ENCODE data around the gene OR6B1.
A peak's percentile ranks its signal among the peaks of the same experiment; 100 is the strongest.
"Not testable (repeated sequence)": the region's sequence is repeated elsewhere in the genome, so short reads cannot be mapped to it uniquely, and the experiment has no call there.

OR6B1 gene

DNA sequence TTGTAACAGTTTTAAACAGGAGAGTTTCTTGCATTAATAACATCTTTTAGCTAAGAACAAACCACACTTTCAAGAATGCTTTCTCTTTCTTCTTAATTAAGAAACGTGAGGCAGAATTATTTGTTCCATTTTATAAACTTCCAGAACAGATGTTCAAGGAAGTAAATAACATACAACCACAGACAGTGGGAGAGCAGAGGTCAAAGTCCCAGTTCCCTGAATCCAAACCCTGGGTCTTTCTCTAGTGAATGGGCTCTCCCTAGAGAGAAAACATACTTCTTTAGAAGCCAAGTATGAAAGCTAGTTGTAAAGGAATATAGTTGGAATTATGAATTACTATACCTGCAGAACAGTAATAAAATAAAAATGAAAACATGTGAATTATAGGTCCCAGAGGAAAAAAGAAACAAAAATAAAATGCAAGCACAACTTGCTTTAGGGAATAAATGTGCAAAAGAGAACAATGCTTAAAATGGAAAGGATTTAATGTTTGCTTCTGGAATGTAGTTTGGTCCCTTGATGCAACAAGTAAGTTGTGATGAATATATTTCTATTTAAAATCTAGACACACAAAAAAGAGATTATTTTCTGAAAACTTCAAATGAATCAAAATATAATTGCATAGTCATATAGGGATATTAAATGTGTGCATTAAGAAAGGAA is 6.0 kb downstream of the OR6B1 start:
- no peak for DNase-seq

DNA sequence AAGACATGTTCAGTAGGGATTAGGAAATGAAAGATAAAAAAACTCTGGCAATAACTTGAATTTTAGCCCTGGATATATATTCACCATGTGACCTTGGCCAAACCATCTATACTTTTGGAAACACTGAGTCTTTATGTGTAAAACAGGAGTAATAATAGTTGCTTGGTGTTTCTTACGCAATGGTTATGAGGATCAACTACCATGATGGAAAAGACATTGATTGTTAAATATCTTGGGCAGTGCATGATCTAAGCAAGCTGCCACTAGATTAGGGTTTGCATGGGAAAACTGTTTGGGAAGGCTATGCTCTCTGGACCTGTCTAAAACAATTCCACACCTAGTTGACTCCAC is 6.5 kb downstream of the OR6B1 start:
- DNase-seq = no peak

DNA sequence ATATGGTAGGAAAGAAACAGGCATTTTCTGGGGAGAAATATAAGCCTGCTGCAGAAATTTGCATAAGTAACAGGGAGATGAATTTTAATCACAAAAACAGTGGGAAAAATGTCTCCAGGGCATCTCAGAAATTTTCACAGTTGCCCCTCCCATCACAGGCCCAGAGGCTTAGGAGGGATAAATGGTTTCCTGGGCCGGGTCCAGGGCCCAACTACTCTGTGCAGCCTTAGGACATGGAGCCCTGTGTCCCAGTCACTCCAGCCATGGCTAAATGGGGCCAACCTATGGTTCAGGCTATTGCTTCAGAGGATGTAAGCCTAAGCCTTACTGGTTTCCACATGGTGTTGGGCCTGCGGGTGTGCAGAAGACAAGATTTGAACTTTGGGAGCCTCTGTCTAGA is 9.2 kb downstream of the OR6B1 start:
- no peak for DNase-seq

DNA sequence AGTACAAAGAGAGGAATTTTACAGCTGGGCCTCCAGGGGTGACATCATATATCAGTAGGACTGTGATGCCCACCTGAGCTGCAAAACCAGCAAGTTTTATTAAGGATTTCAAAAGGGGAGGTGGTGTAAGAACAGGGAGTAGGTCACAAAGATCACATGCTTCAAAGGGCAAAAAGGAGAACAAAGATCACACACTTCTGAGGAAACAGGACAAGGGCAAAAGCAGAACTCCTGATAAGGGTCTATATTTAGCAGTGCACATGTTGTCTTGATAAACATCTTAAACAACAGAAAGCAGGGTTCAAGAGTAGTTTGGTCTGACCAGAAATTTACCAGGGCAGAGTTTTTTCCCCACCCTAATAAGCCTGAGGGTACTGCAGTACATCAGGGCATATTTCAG is 9.9 kb downstream of the OR6B1 start:
- DNase-seq = not testable (repeated sequence)

DNA sequence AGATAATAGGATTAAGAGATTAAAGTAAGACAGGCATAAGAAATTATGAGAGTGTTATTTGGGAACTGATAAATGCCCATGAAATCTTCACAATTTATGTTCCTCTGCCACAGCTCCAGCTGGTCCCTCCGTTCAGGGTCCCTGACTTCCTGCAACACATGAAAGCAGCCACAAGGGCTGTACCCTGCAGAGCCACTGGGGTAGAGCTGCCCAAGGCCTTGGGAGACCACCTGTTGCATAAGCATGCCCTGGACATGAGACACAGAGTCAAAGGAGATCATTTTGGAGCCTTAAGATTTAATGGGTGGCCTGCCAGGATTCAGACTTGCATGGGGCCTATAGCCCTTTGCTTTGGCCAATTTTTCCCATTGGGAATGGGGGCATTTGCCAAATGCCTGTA is 10.7 kb downstream of the OR6B1 start:
- DNase-seq = not testable (repeated sequence)

DNA sequence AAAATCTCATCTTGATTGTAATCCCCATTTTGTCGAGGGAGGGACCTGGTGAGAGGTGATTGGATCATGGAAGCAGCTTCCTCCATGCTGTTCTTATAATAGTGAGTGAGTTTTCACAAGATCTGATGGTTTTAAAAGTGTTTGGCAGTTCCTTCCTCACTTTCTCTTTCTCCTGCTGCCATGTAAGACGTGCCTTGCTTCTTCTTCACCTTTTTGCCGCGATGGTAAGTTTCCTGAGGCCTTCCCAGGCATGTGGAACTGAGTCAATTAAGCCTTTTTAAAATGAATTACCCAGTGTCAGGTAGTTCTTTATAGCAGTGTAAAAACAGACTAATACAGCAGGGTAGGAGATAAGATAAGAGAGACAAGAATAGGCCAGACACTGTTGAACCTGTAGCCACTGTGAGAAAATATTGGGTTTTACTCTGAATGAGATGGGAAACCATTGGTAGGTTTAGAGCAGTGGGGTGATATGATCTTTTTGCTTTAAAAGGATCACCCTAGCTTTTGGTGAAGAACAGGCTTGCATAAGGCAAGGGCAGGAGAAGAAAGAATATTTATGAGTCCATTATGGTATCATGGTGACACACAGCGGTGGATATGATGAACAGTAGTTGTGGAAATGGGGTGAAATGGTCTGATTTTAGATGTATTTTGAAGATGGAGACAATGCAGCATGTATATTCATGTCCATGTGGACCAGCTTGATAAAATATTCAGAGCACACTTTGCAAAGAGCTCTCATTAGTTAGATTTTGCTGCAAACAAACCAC is 11.5 kb downstream of the OR6B1 start:
- DNase-seq = peak; percentile 63

DNA sequence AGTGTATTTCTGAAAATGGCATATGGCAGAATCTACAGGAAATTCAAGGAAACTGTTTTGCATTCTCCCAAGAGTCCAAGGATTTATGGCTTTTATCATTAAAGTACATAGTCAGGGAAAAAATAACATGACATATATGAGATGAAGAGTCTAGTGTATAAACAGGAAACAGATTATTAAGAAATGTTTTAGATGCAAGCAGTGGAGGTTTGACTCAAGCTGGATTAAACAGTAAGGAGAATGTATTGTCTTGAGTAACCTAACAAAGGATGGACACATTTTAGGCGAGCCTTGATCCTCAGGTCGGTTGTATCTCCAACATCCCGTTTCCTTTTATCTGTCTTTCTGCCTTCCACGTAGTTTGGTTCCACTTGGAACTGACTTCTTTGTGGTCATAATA is 17.9 kb downstream of the OR6B1 start:
- DNase-seq = no peak

DNA sequence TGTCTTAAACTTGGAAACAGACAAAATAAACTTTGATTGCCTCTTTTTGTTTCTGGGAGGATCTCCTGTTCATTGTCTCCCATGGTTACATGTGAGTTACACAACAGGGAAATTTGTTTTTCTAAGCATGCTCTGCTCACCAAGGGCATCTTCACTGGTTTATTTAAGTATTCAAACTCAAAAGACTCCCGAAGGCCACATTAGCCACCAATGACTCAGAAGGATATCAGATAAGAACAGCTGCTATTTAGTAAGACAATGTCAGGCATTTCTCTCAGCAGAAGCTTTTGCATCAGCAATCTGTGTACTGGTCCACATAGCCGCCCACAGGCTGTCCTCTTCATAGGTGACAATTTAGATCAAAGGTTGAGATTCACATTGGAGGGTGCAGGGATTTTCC is 19.3 kb downstream of the OR6B1 start:
- peak; percentile 78 for DNase-seq

DNA sequence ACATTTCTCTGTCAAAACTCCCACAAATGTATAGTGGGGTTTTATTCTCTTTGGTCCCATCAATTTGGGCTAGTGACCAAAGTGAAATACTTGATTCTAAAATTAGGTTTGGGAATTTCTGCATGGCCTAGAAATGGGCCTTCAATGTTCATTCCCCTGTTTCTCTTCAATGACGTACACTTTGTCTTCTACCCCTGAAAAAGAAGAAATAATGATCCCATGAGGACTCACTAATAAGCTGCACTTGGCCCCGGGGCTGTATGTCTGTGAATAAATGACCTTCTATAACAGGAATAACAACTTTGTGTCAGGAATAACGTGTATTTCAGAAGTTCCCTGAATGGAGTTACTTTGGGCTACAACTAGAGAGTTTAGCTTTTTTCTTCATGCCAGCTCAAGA is 20.2 kb downstream of the OR6B1 start:
- DNase-seq = no peak

DNA sequence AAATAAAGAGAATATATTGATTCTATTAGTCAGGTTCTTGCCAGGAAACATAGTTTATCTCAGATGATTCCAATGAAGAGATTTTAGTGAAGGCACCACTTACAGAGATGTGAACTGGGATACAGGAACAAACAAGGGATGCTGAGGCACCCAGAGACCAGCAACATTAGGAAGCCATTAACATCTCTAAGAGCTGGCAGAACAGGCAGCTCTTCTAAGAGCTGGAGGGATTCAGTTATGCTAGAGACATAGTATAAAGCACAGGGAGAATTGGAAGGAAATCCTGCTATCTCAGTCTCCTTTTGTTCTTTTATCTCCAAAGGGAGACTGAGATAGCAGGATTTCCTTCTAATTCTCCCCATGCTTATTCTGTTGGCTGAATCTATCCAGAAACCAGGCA is 22.0 kb downstream of the OR6B1 start:
- DNase-seq = no peak

DNA sequence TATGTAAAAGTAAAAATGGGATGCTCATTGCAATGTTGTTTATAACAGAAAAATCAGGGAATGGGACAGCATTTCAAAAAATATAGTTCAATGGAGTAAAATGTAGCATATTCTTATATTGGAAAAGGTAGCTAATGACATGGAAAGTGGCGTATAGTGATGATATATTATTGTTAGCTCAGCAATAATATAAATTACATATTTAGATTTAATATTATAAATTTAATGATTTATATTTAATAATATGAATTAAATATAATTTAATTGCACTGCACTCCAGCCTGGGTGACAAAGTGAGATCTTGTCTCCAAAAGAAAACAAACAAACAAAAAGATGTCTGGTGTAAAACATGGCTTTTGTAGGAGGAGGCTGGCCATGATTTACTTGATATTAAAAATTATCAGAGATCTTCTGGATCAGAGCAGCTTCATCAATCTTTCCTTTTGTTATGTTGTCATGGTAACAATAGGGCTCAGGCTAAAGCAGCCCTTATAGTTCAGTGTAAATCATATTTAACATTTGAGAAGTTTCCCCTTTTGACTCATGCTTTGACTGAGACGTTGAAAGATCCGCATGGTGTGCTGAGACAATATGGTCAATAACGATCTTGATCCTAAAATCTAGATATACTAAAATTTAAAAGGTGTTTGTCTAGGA is 23.2 kb downstream of the OR6B1 start:
- no peak for DNase-seq

DNA sequence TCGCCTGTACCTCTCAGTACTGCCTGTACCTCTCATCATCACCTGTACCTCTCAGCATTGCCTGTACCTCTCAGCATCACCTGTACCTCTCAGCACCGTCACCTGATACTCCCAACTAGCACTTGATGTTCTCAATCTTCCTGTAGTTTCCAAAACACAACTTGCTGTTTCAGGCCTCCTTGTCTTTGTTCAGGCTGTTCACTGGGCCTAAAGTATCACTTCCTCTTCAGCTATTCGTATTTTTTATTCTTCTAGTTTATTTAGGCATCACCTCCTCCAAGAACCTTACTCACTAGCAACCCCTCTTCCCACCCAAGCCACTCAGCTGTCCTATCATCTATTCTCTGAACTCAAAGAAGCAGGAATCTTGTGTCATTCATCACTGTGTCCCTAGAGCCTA is 24.1 kb downstream of the OR6B1 start:
- no peak for DNase-seq

DNA sequence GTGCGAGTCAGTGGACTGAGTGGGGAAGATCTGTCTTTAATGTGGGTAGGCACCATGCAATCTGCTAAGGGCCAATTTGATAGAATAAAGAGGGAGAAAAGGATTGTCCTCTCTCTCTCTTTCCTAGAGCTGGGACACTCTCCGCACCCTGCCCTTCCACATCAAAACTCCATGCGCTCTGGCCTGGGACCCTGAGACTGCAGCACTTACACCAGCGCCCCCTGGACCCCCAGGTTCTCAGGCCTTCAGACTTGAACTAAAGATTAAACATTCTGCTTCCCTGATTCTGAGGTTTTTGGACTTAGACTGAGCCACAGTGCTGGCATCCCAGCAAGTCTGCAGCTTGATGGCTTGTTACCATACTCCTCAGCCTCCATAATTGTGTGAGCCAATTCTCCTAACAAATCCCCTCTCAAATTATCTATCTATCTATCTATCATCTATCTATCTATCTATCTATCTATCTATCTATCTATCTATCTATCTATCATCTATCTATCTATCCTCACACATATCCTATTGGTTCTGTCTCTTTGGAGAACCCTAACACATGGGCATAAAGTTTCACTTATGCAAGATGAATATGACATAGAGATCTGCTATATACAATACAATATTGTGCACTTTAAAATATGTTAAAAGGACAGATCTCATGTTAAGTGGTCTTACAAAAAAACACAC is 26.2 kb downstream of the OR6B1 start:
- no peak for DNase-seq

DNA sequence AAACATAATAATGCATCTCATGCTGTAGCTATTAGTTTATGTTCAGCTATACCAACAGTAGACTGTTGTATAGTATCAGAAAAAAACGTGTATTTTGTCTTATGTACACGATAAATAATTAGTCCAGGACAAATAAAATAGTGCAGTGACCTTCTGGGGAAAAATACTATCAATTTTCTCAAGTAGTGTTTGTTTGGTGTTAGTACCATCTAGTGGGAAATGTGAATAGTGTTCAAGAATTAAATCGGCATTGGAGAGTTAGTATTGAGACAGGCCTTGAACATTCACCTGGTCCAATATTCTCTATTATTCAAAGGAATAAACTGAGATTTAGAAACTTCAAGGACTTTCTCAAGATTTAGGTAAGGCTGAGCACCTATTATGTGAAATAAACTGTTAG is 26.9 kb downstream of the OR6B1 start:
- peak; percentile 51 for DNase-seq

DNA sequence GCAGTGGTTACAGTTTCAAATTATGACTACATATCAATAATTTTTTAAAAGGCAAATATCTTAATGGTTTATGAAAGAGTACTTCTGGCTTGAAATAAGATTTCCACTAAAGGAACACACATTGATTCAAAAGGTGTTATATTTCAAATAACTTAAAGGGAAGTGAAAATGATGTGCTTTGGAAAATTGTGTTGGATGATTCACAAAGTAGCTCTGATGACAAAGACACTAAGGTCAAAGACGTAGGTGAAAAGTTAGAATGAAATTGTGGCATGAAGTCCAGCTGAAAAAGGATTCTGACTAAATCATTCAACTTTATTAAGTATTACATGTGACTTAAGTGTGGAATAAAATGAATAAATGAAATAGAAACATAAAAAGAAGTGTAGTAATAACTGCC is 27.9 kb downstream of the OR6B1 start:
- DNase-seq = peak; percentile 26

DNA sequence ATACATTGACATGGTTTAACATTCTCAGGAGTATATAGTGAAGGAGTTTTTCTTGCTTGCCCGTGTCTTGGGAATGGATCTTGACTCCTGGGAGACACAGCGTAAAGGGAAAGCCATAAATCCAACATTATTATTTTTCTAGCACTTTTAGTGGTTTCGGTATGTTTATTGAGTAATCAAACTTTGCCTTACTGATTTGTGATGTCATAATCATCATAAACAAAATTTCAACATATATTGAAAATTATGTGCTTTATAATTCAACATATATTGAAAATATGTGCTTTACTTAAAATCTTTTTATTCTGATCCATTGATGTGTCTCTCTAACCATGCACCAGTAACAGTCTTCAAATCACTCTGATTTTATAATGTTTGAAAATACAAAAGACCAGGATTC is 28.4 kb downstream of the OR6B1 start:
- DNase-seq = no peak

DNA sequence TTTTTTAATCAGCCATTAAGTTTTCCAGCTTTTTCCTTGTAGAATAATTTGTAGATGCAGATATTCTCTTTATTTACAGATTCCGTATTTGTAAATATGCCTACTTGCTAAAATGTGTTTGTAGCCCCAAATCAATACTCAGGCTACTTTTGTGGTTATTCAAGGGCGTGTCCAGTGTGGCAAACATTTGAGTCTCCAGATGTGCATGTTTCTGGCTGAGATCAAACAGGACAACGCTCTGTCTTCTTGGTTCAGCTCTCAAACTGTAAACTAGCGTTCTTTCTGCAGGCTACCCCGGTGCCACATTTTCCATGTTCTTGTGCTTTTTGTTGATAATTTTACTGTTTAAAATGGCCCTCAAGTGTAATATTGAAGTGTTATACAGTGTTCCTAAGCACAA is 32.4 kb downstream of the OR6B1 start:
- no peak for DNase-seq

DNA sequence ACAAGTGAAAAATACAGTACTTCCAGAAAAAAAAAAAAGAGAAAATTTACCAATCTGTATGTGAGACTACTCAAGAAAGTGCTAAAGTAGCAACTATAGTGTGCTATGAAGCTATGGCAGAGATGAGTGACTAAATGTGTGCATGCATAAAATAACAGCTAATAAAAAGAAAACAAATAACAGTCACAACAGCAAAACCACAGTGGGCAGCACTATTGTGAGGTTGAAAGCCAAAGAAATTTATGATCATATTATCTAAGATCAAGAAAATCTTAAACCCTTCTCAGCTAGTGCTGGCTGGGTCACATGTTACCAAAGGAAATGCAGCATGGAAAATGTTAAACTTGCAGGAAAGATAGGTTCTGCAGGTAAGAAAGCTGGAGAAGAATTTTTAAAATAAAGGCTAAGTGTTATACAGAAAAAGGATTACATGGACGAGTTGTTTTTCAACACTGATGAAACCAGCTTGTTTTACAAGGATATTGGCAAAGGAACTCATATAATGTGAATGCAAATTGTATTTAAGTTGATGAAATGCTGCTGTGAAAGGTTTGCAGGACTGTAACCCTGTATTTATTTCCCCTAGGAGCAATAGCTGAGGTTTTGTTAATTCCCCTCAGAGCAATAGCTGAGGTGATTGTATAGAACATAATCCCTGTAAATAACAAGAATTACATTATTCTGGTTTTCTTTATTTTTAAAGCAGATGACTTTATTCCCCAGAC is 33.0 kb downstream of the OR6B1 start:
- DNase-seq = no peak

DNA sequence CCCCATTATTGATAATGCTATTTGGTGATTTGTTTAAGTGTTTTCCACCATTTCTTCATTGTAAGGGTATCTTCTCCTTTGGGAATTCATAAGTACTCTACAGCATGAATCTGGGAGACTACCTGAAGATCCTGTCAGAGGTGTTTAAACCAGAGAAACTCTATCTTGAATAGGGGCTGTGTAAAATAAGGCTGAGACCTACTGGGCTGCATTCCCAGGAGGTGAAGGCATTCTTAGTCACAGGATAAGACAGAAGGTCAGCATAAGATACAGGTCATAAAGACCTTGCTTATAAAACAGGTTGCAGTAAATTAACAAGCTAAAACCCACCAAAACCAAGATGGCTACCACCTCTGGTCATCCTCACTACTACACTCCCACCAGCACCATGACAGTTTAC is 35.3 kb downstream of the OR6B1 start:
- DNase-seq = no peak

DNA sequence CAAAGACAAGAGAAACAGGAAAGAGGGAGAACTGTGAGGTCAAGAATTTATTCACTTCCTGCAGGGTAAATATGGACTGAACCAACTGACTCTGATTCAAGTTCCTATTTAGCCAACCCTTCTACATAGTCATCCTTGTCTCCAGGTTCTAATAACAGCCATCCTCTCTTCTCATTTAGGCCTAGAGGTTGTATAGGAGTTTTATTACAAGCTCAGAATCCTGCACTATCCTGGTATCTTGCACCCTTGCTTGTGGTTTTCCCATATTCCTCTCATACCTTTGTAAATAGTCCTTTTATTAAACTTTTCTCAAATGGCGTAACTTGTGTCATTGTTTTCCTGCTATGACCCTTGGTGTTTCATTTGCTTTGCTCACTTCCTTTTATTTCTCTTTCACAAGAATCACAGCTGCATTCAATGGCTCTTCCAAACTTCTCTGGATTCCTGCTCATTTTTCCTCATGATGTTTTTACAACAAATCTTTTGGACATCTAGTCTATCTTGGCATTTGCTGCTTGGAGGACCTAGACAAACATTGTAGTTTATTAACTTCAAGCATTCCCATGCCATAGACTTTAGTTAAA is 36.3 kb downstream of the OR6B1 start:
- no peak for DNase-seq

DNA sequence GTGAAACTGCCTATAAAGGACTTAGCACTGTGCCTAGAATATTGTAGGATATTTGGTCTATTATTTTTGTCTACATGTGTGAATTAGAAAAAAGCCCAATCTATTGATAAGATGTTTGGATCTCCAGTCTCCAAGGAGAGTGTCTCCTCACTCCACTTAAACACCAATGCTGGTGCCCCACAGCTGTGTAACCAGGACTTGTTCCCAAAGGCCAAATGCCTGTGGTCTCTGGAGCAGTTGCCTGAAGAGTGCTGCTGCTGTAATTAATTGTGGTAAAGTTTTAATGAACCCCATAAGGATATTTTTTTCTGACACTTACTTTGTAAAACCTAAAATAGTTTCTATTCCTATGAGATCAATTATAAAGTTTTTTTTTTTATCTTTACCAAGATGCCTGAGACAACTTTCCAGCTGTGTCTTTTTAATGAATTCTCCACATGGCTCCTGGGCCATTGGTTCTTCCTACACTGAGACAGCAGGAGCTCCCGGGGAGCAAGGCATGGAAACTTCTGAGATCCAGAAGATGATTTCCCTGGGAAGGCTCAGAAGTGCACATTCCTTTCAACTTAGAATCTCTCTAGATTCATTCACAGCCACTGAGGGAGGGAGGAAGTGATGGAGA is 37.4 kb downstream of the OR6B1 start:
- no peak for DNase-seq

DNA sequence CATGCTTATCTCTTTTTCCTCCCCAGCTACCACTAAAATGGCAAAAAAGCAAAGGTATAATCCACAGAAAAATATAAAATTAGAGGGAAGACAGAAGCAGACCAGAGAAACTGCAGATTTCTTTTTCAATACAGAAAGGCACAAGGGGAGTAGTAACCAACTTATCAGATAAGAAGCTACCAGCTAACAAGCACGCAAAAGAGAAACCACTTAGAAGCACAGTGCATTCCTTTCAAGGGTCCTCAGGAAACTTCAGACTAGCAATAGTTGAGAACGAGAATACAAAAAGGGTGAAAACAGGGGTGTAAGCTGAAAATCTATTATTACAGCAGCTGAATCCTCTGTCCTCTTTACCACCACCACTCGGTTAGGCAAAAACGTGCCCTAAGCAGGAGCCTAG is 38.8 kb downstream of the OR6B1 start:
- DNase-seq = no peak
